GM21723 (cell line): ENCODE results near the gene CAMTA1.

ENCODE experiments used
- ATAC-seq: cut with Tn5 transposase; IDR thresholded peaks from one replicate; pipeline ENCODE4 v1.9.1; 2021; ENCODE audit warnings: mild to moderate bottlenecking, moderate library complexity; ENCODE audit not compliant: unreplicated experiment

CAMTA1 gene

GRCh38 chr1:7671146-7671465 lies 885.9 kb downstream of the CAMTA1 start:
- no peak for ATAC-seq

GRCh38 chr1:7671676-7672075 lies 886.4 kb downstream of the CAMTA1 start:
- ATAC-seq, result no peak

GRCh38 chr1:7672864-7673263 lies 887.6 kb downstream of the CAMTA1 start:
- no peak for ATAC-seq

GRCh38 chr1:7674972-7675371 lies 889.7 kb downstream of the CAMTA1 start:
- no peak for ATAC-seq

GRCh38 chr1:7675431-7676273 lies 890.4 kb downstream of the CAMTA1 start:
- ATAC-seq, result no peak

- no peak for ATAC-seq
Observed at GRCh38 chr1:7676274-7676945, 891.2 kb downstream of the CAMTA1 start.

GRCh38 chr1:7677111-7677510 lies 891.9 kb downstream of the CAMTA1 start:
- ATAC-seq, result no peak

- ATAC-seq, result no peak
Observed at GRCh38 chr1:7677815-7678214, 892.6 kb downstream of the CAMTA1 start.

- no peak for ATAC-seq
Observed at GRCh38 chr1:7678491-7679158, 893.4 kb downstream of the CAMTA1 start.

GRCh38 chr1:7679159-7679872 lies 894.1 kb downstream of the CAMTA1 start:
- no peak for ATAC-seq

- no peak for ATAC-seq
Observed at GRCh38 chr1:7679873-7680206, 894.6 kb downstream of the CAMTA1 start.

GRCh38 chr1:7680207-7680954 lies 895.1 kb downstream of the CAMTA1 start:
- no peak for ATAC-seq

GRCh38 chr1:7680955-7681268 lies 895.7 kb downstream of the CAMTA1 start:
- ATAC-seq, result no peak

GRCh38 chr1:7681401-7681800 lies 896.1 kb downstream of the CAMTA1 start:
- ATAC-seq, result no peak

GRCh38 chr1:7683521-7683920 lies 898.3 kb downstream of the CAMTA1 start:
- no peak for ATAC-seq

GRCh38 chr1:7684132-7684531 lies 898.9 kb downstream of the CAMTA1 start:
- ATAC-seq, result no peak

- ATAC-seq, result no peak
Observed at GRCh38 chr1:7684861-7685635, 899.8 kb downstream of the CAMTA1 start.

GRCh38 chr1:7686301-7686850 lies 901.1 kb downstream of the CAMTA1 start:
- ATAC-seq, result no peak

- no peak for ATAC-seq
Observed at GRCh38 chr1:7687411-7687810, 902.2 kb downstream of the CAMTA1 start.

GRCh38 chr1:7688659-7689058 lies 903.4 kb downstream of the CAMTA1 start:
- ATAC-seq, result no peak
